Heart right ventricle (tissue), 16 donors: Measurements from ENCODE around the gene PXYLP1. TPM values are rescaled to one million over a fixed set of nuclear protein-coding genes. Genes with fewer than 3 reads are reported as not detected.

ENCODE experiments used
- ATAC-seq, 8 donors: fragments of 200-7000 bp; cut with Tn5 transposase; one replicate each; pipeline ENCODE4 v1.9.1; 2020; ENCODE audit warnings: mild to moderate bottlenecking in 8 of 8, moderate library complexity in 8 of 8, moderate number of reproducible peaks in 1 of 8
- DNase-seq, 2 donors: peaks; one replicate each; pipeline ENCODE4 v3.0.0-alpha.2; 2020
- H3K27ac ChIP-seq, 10 donors: fragments of 200-600 bp; sonication (generic) in 2 of 10; one replicate each; pipeline versions ENCODE4 v1.5.0 to v1.8.0; 2020 to 2022; ENCODE audit warnings: mild to moderate bottlenecking in 3 of 10
- H3K27me3 ChIP-seq, 7 donors: fragments of 200-600 bp; one replicate each; pipeline ENCODE4 v1.8.0; 2021 to 2022; ENCODE audit warnings: mild to moderate bottlenecking in 2 of 7
- H3K36me3 ChIP-seq, 9 donors: fragments of 200-600 bp; sonication (generic) in 1 of 9; one replicate each; pipeline versions ENCODE4 v1.5.0 to v1.8.0; 2020 to 2022; ENCODE audit warnings: mild to moderate bottlenecking in 2 of 9
- H3K4me1 ChIP-seq, 9 donors: fragments of 200-600 bp; sonication (generic) in 1 of 9; one replicate each; pipeline versions ENCODE4 v1.5.0 to v1.8.0; 2020 to 2022; ENCODE audit warnings: mild to moderate bottlenecking in 4 of 9
- H3K4me3 ChIP-seq, 10 donors: fragments of 200-600 bp; sonication (generic) in 2 of 10; one replicate each; pipeline versions ENCODE4 v1.5.0 to v1.8.0; 2020 to 2022; ENCODE audit warnings: mild to moderate bottlenecking in 7 of 10, moderate library complexity in 2 of 10
- H3K9me3 ChIP-seq, 11 donors: fragments of 200-600 bp in 10 of 11; sonication (generic) in 2 of 11; one replicate each; pipeline versions ENCODE4 v1.5.0 to v1.8.0; 2013 to 2022; ENCODE audit warnings: mild to moderate bottlenecking in 2 of 11, control low read depth in 1 of 11, moderate library complexity in 1 of 11
- WGBS, 2 donors: extraction: QIAGEN DNeasy Blood & Tissue Kit; methylation state at CpG; one replicate each; pipeline ENCODE4 v1.1.7; 2013; ENCODE audit warnings: inconsistent platforms in 1 of 2; 5-methylcytosine and 5-hydroxymethylcytosine counted together
- intact Hi-C, 10 donors: fragments of 100-400 bp; cut with DNase I; formaldehyde crosslinking; loops; one replicate each; pipeline versions ENCODE4 v1.11.1 to v1.14.2; 2022
- polyA plus RNA-seq, 2 donors: library from polyadenylated mRNA; stranded (reverse); fragments of 200-250 nt; gene quantifications; one replicate each; pipeline ENCODE4 v1.2.3, GENCODE V29; 2013
- total RNA-seq, 10 donors: library from RNA; stranded (reverse); fragmentation: NEBNext Ultra II Directional in 3 of 10; extraction: Animal tissue kit (Norgen Biotek cat#: 25700) in 3 of 10; gene quantifications; one replicate each; pipeline versions ENCODE4 v1.2.1 to v1.2.4, GENCODE V29; 2021 to 2023
- TF ChIP-seq, protein P1 (sequence below), 9 donors: fragments of 200-600 bp; sonication (generic) in 2 of 9; IDR thresholded peaks; one replicate each; pipeline versions ENCODE4 v1.5.0 to v1.8.0; 2021 to 2022; ENCODE audit warnings: antibody characterized with exemption in 9 of 9, mild to moderate bottlenecking in 5 of 9, moderate library complexity in 1 of 9
- donor health status: Arrhythmogenic right ventricular cardiomyopathy.
- donor health status: ischemic (EF 13 %, LVEDD 7.1; RV severe dilation, severe dysfunction).
- donor health status: healthy with polysubstance abuse.
- donor health status: DM: no; HTN: yes; CAD: no.
- donor health status: DM: no; HTN: no; CAD: no.
- donor health status: ischemic (EF 25% LVEDD 6.9; RV normal size, moderate dysfunction).
- donor health status: ischemic (EF 25% LVEDD 5.7; RV mildly dilated, moderate dysfunction).
- donor health status: healthy.
- donor health status: DM: yes; HTN: yes; CAD: no.
- donor health status: Ischemic cardiomyopathy.
- donor health status: ischemic (EF 35%, LVEDD 5.7; RV mildly dilated, moderate dysfunction).
- donor health status: nonischemic (EF 11% LVEDD 7.7; RV severe dilation, severe dysfunction).
- donor health status: DM: yes; HTN: yes; CAD: no.
- donor health status: PGD.
- donor health status: ischemic (EF 29% LVEDD 5.4; RV normal size, mild dysfunction).
- donor health status: nonischemic (EF 23%, LVEDD 6.1; RV moderate dilation, normal function).

PXYLP1 gene
- total and polyA plus RNA-seq, 12 donors = 8.7 to 33.5 (median 17.9) TPM

DNA sequence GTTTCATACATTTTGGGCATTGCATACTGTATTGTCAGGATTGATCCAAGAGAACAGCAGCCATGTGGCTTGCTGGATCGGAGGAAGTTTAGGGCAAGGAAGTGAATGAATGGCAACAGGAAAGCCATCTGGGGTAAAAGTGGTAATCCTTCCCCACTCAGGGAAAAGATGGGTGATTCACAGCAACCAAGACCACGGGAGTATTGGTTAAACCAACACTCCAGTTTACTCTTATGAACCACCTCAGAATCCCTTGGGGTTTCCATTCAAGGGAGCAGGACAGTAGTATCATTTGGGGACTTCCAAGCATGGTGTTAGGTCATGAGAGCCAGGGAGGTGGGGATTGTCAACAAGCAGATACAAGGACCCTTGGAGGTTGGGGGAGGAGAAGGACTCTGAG is 111.5 kb downstream of the PXYLP1 start:
- 76 to 78% methylated on average over 2 of the region's 2 CpGs for WGBS, 2 donors

DNA sequence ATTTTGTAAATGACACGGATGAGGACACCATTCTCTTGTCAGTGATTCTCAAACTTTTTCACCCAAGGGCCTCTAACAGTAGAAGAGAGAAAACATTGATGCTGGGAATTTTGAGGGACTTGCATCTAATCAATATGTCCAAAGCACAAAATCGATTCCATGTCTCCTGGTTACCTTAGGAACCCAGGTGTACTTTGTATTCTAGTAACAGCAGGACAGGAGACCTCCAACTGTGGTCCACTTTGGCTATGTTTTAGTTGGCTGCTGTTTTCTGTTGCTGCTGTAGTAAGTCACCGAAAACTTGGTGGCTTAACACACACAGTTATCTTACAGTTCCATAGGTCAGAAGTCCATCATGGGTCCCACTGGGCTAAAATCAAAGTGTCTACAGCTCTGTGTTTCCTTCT is 112.2 kb downstream of the PXYLP1 start:
- TF ChIP-seq, protein P1, sequence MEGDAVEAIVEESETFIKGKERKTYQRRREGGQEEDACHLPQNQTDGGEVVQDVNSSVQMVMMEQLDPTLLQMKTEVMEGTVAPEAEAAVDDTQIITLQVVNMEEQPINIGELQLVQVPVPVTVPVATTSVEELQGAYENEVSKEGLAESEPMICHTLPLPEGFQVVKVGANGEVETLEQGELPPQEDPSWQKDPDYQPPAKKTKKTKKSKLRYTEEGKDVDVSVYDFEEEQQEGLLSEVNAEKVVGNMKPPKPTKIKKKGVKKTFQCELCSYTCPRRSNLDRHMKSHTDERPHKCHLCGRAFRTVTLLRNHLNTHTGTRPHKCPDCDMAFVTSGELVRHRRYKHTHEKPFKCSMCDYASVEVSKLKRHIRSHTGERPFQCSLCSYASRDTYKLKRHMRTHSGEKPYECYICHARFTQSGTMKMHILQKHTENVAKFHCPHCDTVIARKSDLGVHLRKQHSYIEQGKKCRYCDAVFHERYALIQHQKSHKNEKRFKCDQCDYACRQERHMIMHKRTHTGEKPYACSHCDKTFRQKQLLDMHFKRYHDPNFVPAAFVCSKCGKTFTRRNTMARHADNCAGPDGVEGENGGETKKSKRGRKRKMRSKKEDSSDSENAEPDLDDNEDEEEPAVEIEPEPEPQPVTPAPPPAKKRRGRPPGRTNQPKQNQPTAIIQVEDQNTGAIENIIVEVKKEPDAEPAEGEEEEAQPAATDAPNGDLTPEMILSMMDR (IDR thresholded peaks at IDR 0.05) = no peak
- intact Hi-C loops = loop anchor here in 1 of 10 donors (10.0 kb wide), 1 partner anchor 221 kb away; no protein-coding TSS in a partner anchor
- Histone ChIP-seq H3K27me3 (no peaks in the 10 kb centered on the region), H3K36me3 (no peaks in the 10 kb centered on the region), H3K4me3 (no peak overlapping the region), H3K4me1 (no peaks in the 10 kb centered on the region), H3K27ac (no peak overlapping the region), H3K9me3 (no peaks in the 10 kb centered on the region)
- ATAC-seq (no peak), DNase-seq (no peak)
- 79 to 82% methylated on average over 3 of the region's 3 CpGs for WGBS, 2 donors

More for the DNA sequence above, 111.5 kb downstream of the PXYLP1 start:
- H3K9me3 ChIP-seq = no peaks in the 10 kb centered on the region
- H3K36me3 ChIP-seq = no peaks in the 10 kb centered on the region
- intact Hi-C loops = loop anchor here in 1 of 10 donors (10.0 kb wide), 1 partner anchor 222 kb away; no protein-coding TSS in a partner anchor
- ATAC-seq = no peak
- H3K27ac ChIP-seq = no peak overlapping the region
- no peaks in the 10 kb centered on the region for H3K4me1 ChIP-seq
- H3K4me3 ChIP-seq = no peak overlapping the region
- DNase-seq = no peak
- no peaks in the 10 kb centered on the region for H3K27me3 ChIP-seq
- TF ChIP-seq, protein P1 (IDR thresholded peaks at IDR 0.05) = no peak

Other genes with a start within 250 kb of the PXYLP1 start
- 1 to 10 TPM; 2.1 to 8.7 (median 4.7) TPM for gene SPSB4, start 180.5 kb upstream of the PXYLP1 start, total RNA-seq
- gene SPSB4, start 180.5 kb upstream of the PXYLP1 start, polyA plus RNA-seq = 1 to 10 TPM; 2.1 to 2.3 TPM
- 100 to 1,000 TPM in 8 of 10 donors, 10 to 100 TPM in 2; 86.8 to 156 (median 139) TPM for gene ZBTB38, start 136.7 kb downstream of the PXYLP1 start, total RNA-seq
- 10 to 100 TPM; 14.7 to 21.3 TPM for gene ZBTB38, start 136.7 kb downstream of the PXYLP1 start, polyA plus RNA-seq